ENCODE data around the gene BOK. TPM values are rescaled to one million over a fixed set of nuclear protein-coding genes. Genes with fewer than 3 reads are reported as not detected.

BOK gene
- total RNA-seq, 4 donors from 2014 or later = 6.7 to 20.2 (median 15.5) TPM

DNA sequence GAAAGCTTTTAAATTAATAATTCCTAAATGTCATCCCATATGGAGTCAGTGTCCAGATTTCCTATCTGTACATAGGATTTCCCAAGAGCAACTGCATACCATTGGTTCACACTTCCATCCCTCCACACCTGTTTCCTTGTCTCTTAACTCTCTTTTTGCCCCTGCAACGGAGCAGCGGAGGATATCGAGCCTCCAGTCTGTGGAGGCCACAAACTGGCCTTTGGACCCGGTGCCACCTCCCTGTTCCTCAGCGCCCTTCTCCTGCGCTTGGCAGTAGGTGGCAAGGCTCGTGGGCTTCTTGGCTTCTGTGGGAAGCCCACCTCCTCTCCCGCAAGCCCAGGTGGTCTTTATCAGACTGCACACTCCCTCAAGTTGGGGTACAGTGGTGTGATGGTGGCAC is 26.4 kb upstream of the BOK start:
- H3K27me3 ChIP-seq = no peaks in the 10 kb centered on the region
- H3K4me1 ChIP-seq = no peaks in the 10 kb centered on the region
- H3K36me3 ChIP-seq = no peaks in the 10 kb centered on the region
- TF ChIP-seq, protein P1, sequence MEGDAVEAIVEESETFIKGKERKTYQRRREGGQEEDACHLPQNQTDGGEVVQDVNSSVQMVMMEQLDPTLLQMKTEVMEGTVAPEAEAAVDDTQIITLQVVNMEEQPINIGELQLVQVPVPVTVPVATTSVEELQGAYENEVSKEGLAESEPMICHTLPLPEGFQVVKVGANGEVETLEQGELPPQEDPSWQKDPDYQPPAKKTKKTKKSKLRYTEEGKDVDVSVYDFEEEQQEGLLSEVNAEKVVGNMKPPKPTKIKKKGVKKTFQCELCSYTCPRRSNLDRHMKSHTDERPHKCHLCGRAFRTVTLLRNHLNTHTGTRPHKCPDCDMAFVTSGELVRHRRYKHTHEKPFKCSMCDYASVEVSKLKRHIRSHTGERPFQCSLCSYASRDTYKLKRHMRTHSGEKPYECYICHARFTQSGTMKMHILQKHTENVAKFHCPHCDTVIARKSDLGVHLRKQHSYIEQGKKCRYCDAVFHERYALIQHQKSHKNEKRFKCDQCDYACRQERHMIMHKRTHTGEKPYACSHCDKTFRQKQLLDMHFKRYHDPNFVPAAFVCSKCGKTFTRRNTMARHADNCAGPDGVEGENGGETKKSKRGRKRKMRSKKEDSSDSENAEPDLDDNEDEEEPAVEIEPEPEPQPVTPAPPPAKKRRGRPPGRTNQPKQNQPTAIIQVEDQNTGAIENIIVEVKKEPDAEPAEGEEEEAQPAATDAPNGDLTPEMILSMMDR (IDR thresholded peaks at IDR 0.05) = no peak
- no peak for TF ChIP-seq POLR2A (IDR thresholded peaks at IDR 0.05)
- H3K4me3 ChIP-seq = no peak overlapping the region
- no peak for DNase-seq
- H3K27ac ChIP-seq = no peak overlapping the region
- H3K9me3 ChIP-seq = no peaks in the 10 kb centered on the region

GRCh38 chr2:241532733-241533601 is 25.6 kb upstream of the BOK start:
- Histone ChIP-seq H3K36me3 (no peaks in the 10 kb centered on the region), H3K4me1 (no peaks in the 10 kb centered on the region), H3K4me3 (no peak overlapping the region), H3K27ac (no peak overlapping the region), H3K9me3 (no peaks in the 10 kb centered on the region), H3K27me3 (no peaks in the 10 kb centered on the region)
- DNase-seq = no peak
- TF ChIP-seq, protein P1 (IDR thresholded peaks at IDR 0.05) = no peak
- no peak for TF ChIP-seq POLR2A (IDR thresholded peaks at IDR 0.05)

GRCh38 chr2:241534293-241534692 is 24.3 kb upstream of the BOK start:
- Histone ChIP-seq H3K27me3 (no peaks in the 10 kb centered on the region), H3K9me3 (no peaks in the 10 kb centered on the region), H3K36me3 (no peaks in the 10 kb centered on the region), H3K4me3 (no peak overlapping the region), H3K4me1 (no peaks in the 10 kb centered on the region), H3K27ac (no peak overlapping the region)
- TF ChIP-seq POLR2A (IDR thresholded peaks at IDR 0.05) = no peak
- TF ChIP-seq, protein P1 (IDR thresholded peaks at IDR 0.05) = no peak
- no peak for DNase-seq

DNA sequence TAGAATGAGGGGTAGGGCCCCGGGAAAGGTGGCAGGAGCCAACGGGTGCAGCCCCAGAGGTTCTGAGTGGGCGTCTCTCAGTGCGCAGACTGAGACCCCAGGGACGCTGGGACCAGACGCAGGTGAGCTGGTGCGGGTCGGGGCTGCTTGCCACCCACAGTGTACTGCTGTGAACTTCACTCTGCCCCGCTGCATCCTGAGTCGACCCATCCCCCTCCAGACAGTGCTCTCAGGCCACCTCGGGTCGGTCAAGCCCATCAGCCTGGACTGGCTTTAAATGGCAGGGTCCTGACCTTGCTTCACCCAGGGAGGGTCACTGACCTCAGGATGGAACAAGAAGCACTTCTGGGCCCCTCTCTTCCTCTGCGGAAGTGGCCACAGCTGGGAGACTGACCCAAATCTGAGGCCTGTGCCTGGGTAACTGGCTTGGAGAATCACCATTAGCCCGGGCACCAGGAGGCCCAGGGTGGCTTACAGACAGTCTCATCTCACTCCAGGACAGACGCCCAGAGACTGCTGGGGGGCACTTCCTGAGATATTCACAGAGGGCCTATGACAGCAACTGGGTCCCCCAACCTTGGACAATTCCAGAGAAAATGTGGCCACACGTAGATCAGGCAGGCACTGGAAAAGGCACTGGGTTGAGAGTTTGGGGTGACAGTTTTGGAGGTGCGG is 23.7 kb upstream of the BOK start:
- H3K27ac ChIP-seq = no peak overlapping the region
- no peaks in the 10 kb centered on the region for H3K9me3 ChIP-seq
- no peaks in the 10 kb centered on the region for H3K27me3 ChIP-seq
- DNase-seq = no peak
- H3K4me1 ChIP-seq = no peaks in the 10 kb centered on the region
- no peak overlapping the region for H3K4me3 ChIP-seq
- H3K36me3 ChIP-seq = no peaks in the 10 kb centered on the region
- TF ChIP-seq, protein P1 (IDR thresholded peaks at IDR 0.05) = no peak
- TF ChIP-seq POLR2A (IDR thresholded peaks at IDR 0.05) = no peak

DNA sequence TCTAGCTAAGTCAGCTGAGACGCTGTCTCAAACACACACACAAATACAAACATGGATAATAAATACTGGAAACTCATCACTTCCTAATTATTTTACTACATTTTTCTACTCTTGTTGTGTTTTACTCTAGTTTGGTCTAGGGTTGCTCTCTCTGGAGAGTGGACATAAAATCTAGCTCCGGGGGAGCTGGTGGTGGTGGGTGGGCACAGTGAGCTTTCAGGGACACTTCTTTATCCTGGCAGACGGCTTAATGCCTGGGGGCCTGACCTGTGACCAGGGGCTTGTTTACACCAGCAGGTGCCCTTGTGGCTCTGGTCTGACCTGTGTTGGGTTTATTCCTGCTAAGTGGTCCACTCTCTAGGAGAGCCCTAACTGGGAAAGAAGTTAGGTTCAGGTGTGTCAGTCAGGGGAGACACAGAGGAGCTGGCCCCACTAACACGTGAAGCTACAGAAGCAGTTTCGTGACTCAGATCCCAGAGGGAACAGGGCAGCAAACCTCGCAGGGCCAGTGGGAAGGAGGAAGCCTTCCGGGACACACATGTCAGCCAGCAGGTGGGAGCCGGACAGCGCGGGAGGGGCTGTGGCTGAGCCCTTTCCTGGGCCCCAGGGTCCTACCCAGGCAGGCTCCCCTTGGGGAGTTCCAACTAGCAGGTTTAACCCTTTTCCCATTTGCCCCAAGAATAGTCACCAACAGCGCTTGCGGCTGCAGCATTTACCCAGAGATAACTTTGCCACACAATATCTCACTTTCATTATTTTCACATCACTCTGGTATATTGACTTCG is 22.5 kb upstream of the BOK start:
- no peaks in the 10 kb centered on the region for H3K36me3 ChIP-seq
- H3K4me3 ChIP-seq = no peak overlapping the region
- peaks cover 0 to 6% (median 0%) of the 10 kb centered on the region in 4 donors for H3K4me1 ChIP-seq
- no peaks in the 10 kb centered on the region for H3K27me3 ChIP-seq
- H3K9me3 ChIP-seq = peaks cover 0 to under 1% (median 0%) of the 10 kb centered on the region in 4 donors
- DNase-seq = no peak
- TF ChIP-seq POLR2A (IDR thresholded peaks at IDR 0.05) = no peak
- TF ChIP-seq, protein P1 (IDR thresholded peaks at IDR 0.05) = no peak
- H3K27ac ChIP-seq = no peak overlapping the region
